22Rv1 (cell line): ENCODE results near the gene ATP6V1G2.

Experiments
- CTCF ChIP-seq: fragments of 450-650 bp; IDR thresholded peaks from 2 replicates; pipeline ENCODE4 v1.5.1; 2017; ENCODE audit warnings: mild to moderate bottlenecking
- ZFX ChIP-seq: fragments of 450-650 bp; IDR thresholded peaks from 2 replicates; pipeline ENCODE4 v1.6.1; 2017; ENCODE audit warnings: antibody characterized with exemption, borderline replicate concordance

GRCh38 chr6:31546339-31546957 is at the start of gene ATP6V1G2:
- TF ChIP-seq CTCF (peak; percentile 95), ZFX (no peak)
